SK-N-SH (cell line): ENCODE data around the gene KRTAP10-7. TPM values are rescaled to one million over a fixed set of nuclear protein-coding genes. Genes with fewer than 3 reads are reported as not detected.

Source experiments
- CTCF ChIA-PET: fragments of 300-600, 350-600 bp; formaldehyde crosslinking; extraction: SDS; loops from one replicate; lab custom pipeline; 2021; lab: Yijun Ruan, JAX
- POLR2A ChIA-PET: fragments of 350-600 bp; sonication (Branson Sonifier 250); formaldehyde crosslinking; extraction: SDS; loops from one replicate; lab custom pipeline; 2020; ENCODE audit warnings: antibody characterized with exemption, inconsistent platforms; lab: Yijun Ruan, JAX
- DNase-seq: peaks from one replicate; pipeline ENCODE4 v3.0.0; 2012
- H2AFZ ChIP-seq: fragments of 200-600 bp; sonication (generic); 2 replicates; pipeline ENCODE4 v1.8.1; 2016; ENCODE audit warnings: antibody characterized with exemption, mild to moderate bottlenecking, low read depth
- H3F3A ChIP-seq: fragments of 200-600 bp; sonication (generic); replicated peaks from 2 replicates; pipeline ENCODE3; 2016; ENCODE audit warnings: antibody characterized with exemption, mild to moderate bottlenecking; ENCODE audit not compliant: insufficient read depth
- H3K27ac ChIP-seq, 2 experiments: fragments of 200-500 bp in 1 of 2; fragments of 200-600 bp in 1 of 2; sonication (Bioruptor generic) in 1 of 2; sonication (generic), shearing (Covaris generic) in 1 of 2; 2 replicates each; pipeline versions ENCODE4 v1.5.1 to v1.6.1; 2014 to 2016; ENCODE audit warnings: low read depth in 2 of 2, inconsistent platforms in 1 of 2, low read length in 1 of 2, mild to moderate bottlenecking in 1 of 2, mixed read lengths in 1 of 2
- H3K27me3 ChIP-seq: fragments of 200-600 bp; sonication (generic), shearing (Covaris generic); 2 replicates; pipeline ENCODE4 v1.6.1; 2016; ENCODE audit warnings: mixed run types; ENCODE audit not compliant: insufficient read depth
- H3K36me3 ChIP-seq, 2 experiments: fragments of 200-500 bp in 1 of 2; fragments of 200-600 bp in 1 of 2; sonication (Bioruptor generic) in 1 of 2; sonication (generic) in 1 of 2; replicated peaks in 1 of 2; 2 replicates each; pipeline versions ENCODE3 to v1.5.1; 2014 to 2016; ENCODE audit warnings: low read length in 1 of 2, mild to moderate bottlenecking in 1 of 2; ENCODE audit not compliant: insufficient read depth in 2 of 2, control insufficient read depth in 1 of 2
- H3K4me1 ChIP-seq, 2 experiments: fragments of 200-500 bp in 1 of 2; fragments of 200-600 bp in 1 of 2; sonication (Bioruptor generic) in 1 of 2; sonication (generic), shearing (Covaris generic) in 1 of 2; 2 replicates each; pipeline versions ENCODE4 v1.5.1 to v1.6.1; 2014 to 2016; ENCODE audit warnings: low read depth in 1 of 2, low read length in 1 of 2, mixed run types in 1 of 2; ENCODE audit not compliant: insufficient read depth in 2 of 2, control insufficient read depth in 1 of 2
- H3K4me2 ChIP-seq: fragments of 200-600 bp; sonication (generic), shearing (Covaris generic); 2 replicates; pipeline ENCODE4 v1.6.1; 2017; ENCODE audit warnings: mixed run types
- H3K4me3 ChIP-seq, 2 experiments: fragments of 200-500 bp in 1 of 2; fragments of 200-600 bp in 1 of 2; sonication (Bioruptor generic) in 1 of 2; sonication (generic), shearing (Covaris generic) in 1 of 2; 2 replicates each; pipeline versions ENCODE4 v1.5.1 to v1.8.1; 2014 to 2016; ENCODE audit warnings: low read depth in 2 of 2, inconsistent platforms in 1 of 2, low read length in 1 of 2, mild to moderate bottlenecking in 1 of 2, mixed read lengths in 1 of 2, moderate library complexity in 1 of 2
- H3K79me2 ChIP-seq: fragments of 200-600 bp; sonication (generic); 2 replicates; pipeline ENCODE4 v1.8.1; 2017; ENCODE audit warnings: mild to moderate bottlenecking; ENCODE audit not compliant: insufficient read depth
- H3K9ac ChIP-seq: fragments of 200-600 bp; sonication (generic); 2 replicates; pipeline ENCODE4 v1.6.1; 2017; ENCODE audit warnings: mixed run types
- H3K9me2 ChIP-seq: fragments of 200-600 bp; sonication (generic); 2 replicates; pipeline ENCODE4 v1.6.1; 2017; ENCODE audit warnings: mixed run types
- H3K9me3 ChIP-seq: fragments of 200-600 bp; sonication (generic); 2 replicates; pipeline ENCODE4 v1.6.1; 2017; ENCODE audit warnings: mixed run types, mild to moderate bottlenecking, moderate library complexity
- H4K20me1 ChIP-seq: fragments of 200-600 bp; sonication (generic); 2 replicates; pipeline ENCODE4 v1.6.1; 2017; ENCODE audit warnings: mild to moderate bottlenecking, mixed run types; ENCODE audit not compliant: insufficient read depth
- CHD2 ChIP-seq: fragments of 150-350 bp; IDR thresholded peaks from 2 replicates; pipeline ENCODE4 v1.6.1; 2018; ENCODE audit warnings: low read length; ENCODE audit not compliant: partially characterized antibody
- FOXJ3 ChIP-seq: sonication (generic); formaldehyde crosslinking; IDR thresholded peaks from 2 replicates; pipeline ENCODE4 v1.5.1; 2020; ENCODE audit warnings: mild to moderate bottlenecking, missing genetic modification reagents
- MEF2A ChIP-seq: IDR thresholded peaks from 2 replicates; pipeline ENCODE4 v1.4.0; 2012; ENCODE audit warnings: low read depth, borderline replicate concordance
- NRF1 ChIP-seq: IDR thresholded peaks from 2 replicates; pipeline ENCODE4 v1.6.1; 2012; ENCODE audit warnings: low read depth, mild to moderate bottlenecking, low read length
- POLR2AphosphoS5 ChIP-seq: IDR thresholded peaks from 2 replicates; pipeline ENCODE4 v1.6.1; 2012; ENCODE audit warnings: low read depth, low read length
- SMC3 ChIP-seq: IDR thresholded peaks from 2 replicates; pipeline ENCODE4 v1.6.1; 2012; ENCODE audit warnings: low read depth, low read length, improper control_type of control experiment
- TAF1 ChIP-seq: IDR thresholded peaks from 2 replicates; pipeline ENCODE4 v1.6.1; 2012; ENCODE audit warnings: low read depth, mild to moderate bottlenecking, low read length, moderate library complexity, borderline replicate concordance
- TEAD4 ChIP-seq: IDR thresholded peaks from 2 replicates; pipeline ENCODE4 v1.4.0; 2012; ENCODE audit warnings: mild to moderate bottlenecking, borderline replicate concordance; ENCODE audit not compliant: insufficient read depth
- USF2 ChIP-seq: fragments of 150-350 bp; IDR thresholded peaks from 2 replicates; pipeline ENCODE4 v1.6.1; 2017; ENCODE audit warnings: antibody characterized with exemption, low read length, low read depth, borderline replicate concordance
- YY1 ChIP-seq: IDR thresholded peaks from 2 replicates; pipeline ENCODE4 v1.4.0; 2012; ENCODE audit warnings: low read depth, mild to moderate bottlenecking
- ZBTB33 ChIP-seq: IDR thresholded peaks from 2 replicates; pipeline ENCODE4 v1.4.0; 2012; ENCODE audit warnings: low read depth, borderline replicate concordance
- WGBS: methylation state at CpG from one replicate; pipeline ENCODE4 v1.1.6; 2017; ENCODE audit warnings: low lambda C conversion rate; 5-methylcytosine and 5-hydroxymethylcytosine counted together
- polyA plus RNA-seq, 3 experiments: library from polyadenylated mRNA; depleted of rRNA; stranded (reverse); fragments of >200 nt; gene quantifications; 2 replicates each; pipeline ENCODE4 v1.2.3, GENCODE V29; 2012

Gene KRTAP10-7
- polyA plus RNA-seq, 1 of the 3 experiments (the other 2 are of a cell fraction) = not detected

- no peak overlapping the region for H3K9ac ChIP-seq
- H3K4me2 ChIP-seq = no peak overlapping the region
- TF ChIP-seq NRF1 (no peak), TAF1 (no peak), POLR2AphosphoS5 (no peak), MEF2A (no peak), FOXJ3 (CRISPR knock-in tag) (no peak), USF2 (no peak)
- WGBS = 0% methylated on average over 1 of the region's 16 CpGs
- H3K9me3 ChIP-seq = peaks cover 8% of the 10 kb centered on the region; the same call in 1 of the 2 replicates
- no peaks in the 10 kb centered on the region for H3K79me2 ChIP-seq
- no peaks in the 10 kb centered on the region for H3K4me1 ChIP-seq
- no peak overlapping the region for H3K4me3 ChIP-seq
- ChIA-PET POLR2A (no interaction called here), CTCF (no interaction called here)
- DNase-seq = no peak
- H3K9me2 ChIP-seq = no peaks in the 10 kb centered on the region
- H2AFZ ChIP-seq = no peak overlapping the region
- H3K27me3 ChIP-seq = peaks cover 49% of the 10 kb centered on the region
- no peaks in the 10 kb centered on the region for H3F3A ChIP-seq
- no peak overlapping the region for H3K27ac ChIP-seq
- H4K20me1 ChIP-seq = no peaks in the 10 kb centered on the region
- no peaks in the 10 kb centered on the region for H3K36me3 ChIP-seq
Measured at GRCh38 chr21:44616591-44616926, 16.2 kb downstream of the KRTAP10-7 start.

- Histone ChIP-seq H3K4me3 (no peak overlapping the region), H3K27ac (no peak overlapping the region), H3K27me3 (peaks cover 49% of the 10 kb centered on the region), H3F3A (no peaks in the 10 kb centered on the region), H3K36me3 (no peaks in the 10 kb centered on the region), H3K9me2 (no peaks in the 10 kb centered on the region), H3K4me1 (no peaks in the 10 kb centered on the region), H3K4me2 (no peak overlapping the region), H2AFZ (no peak overlapping the region), H3K79me2 (no peaks in the 10 kb centered on the region), H3K9me3 (peaks cover 8% of the 10 kb centered on the region; the same call in 1 of the 2 replicates), H3K9ac (no peak overlapping the region), H4K20me1 (no peaks in the 10 kb centered on the region)
- ChIA-PET POLR2A (no interaction called here), CTCF (interaction anchor here (2.8 kb wide), 1 partner anchor 176 kb away, joined by 11 read pairs; no protein-coding TSS in a partner anchor)
- TF ChIP-seq YY1 = no peak
- TF ChIP-seq CHD2 = no peak
- TF ChIP-seq SMC3 = no peak
- TF ChIP-seq TEAD4 = no peak
- no peak for DNase-seq
- WGBS = 8% methylated on average over 4 of the region's 8 CpGs
Measured at GRCh38 chr21:44617071-44617501, 16.7 kb downstream of the KRTAP10-7 start.

- no peak for DNase-seq
- no peaks in the 10 kb centered on the region for H3F3A ChIP-seq
- ChIA-PET POLR2A (no interaction called here), CTCF (interaction anchor here (2.8 kb wide), 1 partner anchor 175 kb away, joined by 11 read pairs; no protein-coding TSS in a partner anchor)
- no peak overlapping the region for H3K27ac ChIP-seq
- H3K4me2 ChIP-seq = no peak overlapping the region
- no peak overlapping the region for H3K4me3 ChIP-seq
- 4% methylated on average over 4 of the region's 4 CpGs for WGBS
- no peaks in the 10 kb centered on the region for H3K4me1 ChIP-seq
- H4K20me1 ChIP-seq = no peaks in the 10 kb centered on the region
- peaks cover 37% of the 10 kb centered on the region for H3K27me3 ChIP-seq
- TF ChIP-seq SMC3 (0 out of 2 replicates have a peak, but pooled peaks have one; percentile 20), ZBTB33 (no peak)
- peaks cover 10% of the 10 kb centered on the region for H3K9me3 ChIP-seq
- no peaks in the 10 kb centered on the region for H3K9me2 ChIP-seq
- no peak overlapping the region for H3K9ac ChIP-seq
- H3K79me2 ChIP-seq = no peaks in the 10 kb centered on the region
- H2AFZ ChIP-seq = no peak overlapping the region
- H3K36me3 ChIP-seq = peaks cover 0 to 1% of the 10 kb centered on the region in 2 experiments
Measured at GRCh38 chr21:44618504-44618903, 18.1 kb downstream of the KRTAP10-7 start.
